SK-N-SH treated with all-trans-retinoic acid at 6 μM for 48 hours (cell line): ENCODE measurements around the gene PRDM10.

ENCODE experiments used
- ATAC-seq: fragments of 200-7000 bp; cut with Tn5 transposase; 3 replicates; pipeline ENCODE4 v1.9.1; 2020; ENCODE audit warnings: mild to moderate bottlenecking, moderate library complexity
- ARNTL ChIP-seq: fragments of 450-650 bp; formaldehyde crosslinking; IDR thresholded peaks from 2 replicates; pipeline ENCODE4 v1.5.0; 2020; ENCODE audit warnings: low read depth, mild to moderate bottlenecking, moderate library complexity, borderline replicate concordance
- BACH2 ChIP-seq: fragments of 250-450 bp; sonication (Bioruptor Pico); IDR thresholded peaks from 2 replicates; pipeline ENCODE4 v1.9.0; 2021; ENCODE audit warnings: mild to moderate bottlenecking, borderline replicate concordance
- CSDC2 ChIP-seq: fragments of 250-450 bp; sonication (Bioruptor Pico); IDR thresholded peaks from 2 replicates; pipeline ENCODE4 v1.5.0; 2020; ENCODE audit warnings: mild to moderate bottlenecking, moderate library complexity
- ESRRG ChIP-seq: fragments of 250-450 bp; sonication (Bioruptor Pico); IDR thresholded peaks from 2 replicates; pipeline ENCODE4 v1.6.1; 2021; ENCODE audit warnings: mild to moderate bottlenecking
- ISL1 ChIP-seq: fragments of 250-450 bp; sonication (Bioruptor Pico); IDR thresholded peaks from 2 replicates; pipeline ENCODE4 v2.1.2; 2022; ENCODE audit warnings: mild to moderate bottlenecking, moderate library complexity
- OSR1 ChIP-seq: fragments of 250-450 bp; sonication (Bioruptor Pico); IDR thresholded peaks from 2 replicates; pipeline ENCODE4 v1.8.0; 2022; ENCODE audit warnings: moderate library complexity, mild to moderate bottlenecking, inconsistent platforms
- RARB ChIP-seq: fragments of 250-450 bp; sonication (Bioruptor Pico); IDR thresholded peaks from 2 replicates; pipeline ENCODE4 v1.8.0; 2021; ENCODE audit warnings: mild to moderate bottlenecking, moderate library complexity
- SNAI2 ChIP-seq: fragments of 250-450 bp; sonication (Bioruptor Pico); IDR thresholded peaks from 2 replicates; pipeline ENCODE4 v1.5.0; 2020; ENCODE audit warnings: mild to moderate bottlenecking, moderate library complexity
- TCF4 ChIP-seq: fragments of 250-450 bp; sonication (Bioruptor Pico); IDR thresholded peaks from 2 replicates; pipeline ENCODE4 v1.8.0; 2021; ENCODE audit warnings: mild to moderate bottlenecking, moderate library complexity, borderline replicate concordance
- TOX ChIP-seq: fragments of 250-450 bp; sonication (Bioruptor Pico); IDR thresholded peaks from 2 replicates; pipeline ENCODE4 v1.8.0; 2021; ENCODE audit warnings: mild to moderate bottlenecking, moderate library complexity, borderline replicate concordance
- ZC3H10 ChIP-seq: fragments of 250-450 bp; sonication (Bioruptor Pico); IDR thresholded peaks from 2 replicates; pipeline ENCODE4 v1.5.1; 2021; ENCODE audit warnings: mild to moderate bottlenecking, moderate library complexity
- ZFP3 ChIP-seq: fragments of 250-450 bp; sonication (Bioruptor Pico); IDR thresholded peaks from 2 replicates; pipeline ENCODE4 v1.5.0; 2020; ENCODE audit warnings: mild to moderate bottlenecking, moderate library complexity
- ZFP30 ChIP-seq: fragments of 450-650 bp; formaldehyde crosslinking; IDR thresholded peaks from 2 replicates; pipeline ENCODE4 v1.5.0; 2022; ENCODE audit warnings: mild to moderate bottlenecking, moderate library complexity
- ZNF565 ChIP-seq: fragments of 450-650 bp; formaldehyde crosslinking; conservative IDR thresholded peaks from 2 replicates; pipeline ENCODE4 v1.5.0; 2020; ENCODE audit warnings: low read depth, mild to moderate bottlenecking, moderate library complexity
- ZNF70 ChIP-seq: fragments of 450-650 bp; formaldehyde crosslinking; IDR thresholded peaks from 2 replicates; pipeline ENCODE4 v1.5.0; 2020; ENCODE audit warnings: mild to moderate bottlenecking, moderate library complexity
- ZNF8 ChIP-seq: fragments of 450-650 bp; formaldehyde crosslinking; IDR thresholded peaks from 2 replicates; pipeline ENCODE4 v1.5.0; 2020; ENCODE audit warnings: mild to moderate bottlenecking, moderate library complexity
- TF ChIP-seq, protein P1 (sequence below): fragments of 250-450 bp; sonication (Bioruptor Pico); IDR thresholded peaks from 2 replicates; pipeline ENCODE4 v1.8.0; 2021; ENCODE audit warnings: low read depth, mild to moderate bottlenecking, moderate library complexity, borderline replicate concordance
- TF ChIP-seq, protein P2 (sequence below): fragments of 250-450 bp; sonication (Bioruptor Pico); IDR thresholded peaks from 2 replicates; pipeline ENCODE4 v1.8.0; 2020; ENCODE audit warnings: mild to moderate bottlenecking, moderate library complexity, borderline replicate concordance
- TF ChIP-seq, protein P3 (sequence below): fragments of 250-450 bp; sonication (Bioruptor Pico); IDR thresholded peaks from 2 replicates; pipeline ENCODE4 v1.5.0; 2020; ENCODE audit warnings: mild to moderate bottlenecking, moderate library complexity
- TF ChIP-seq, protein P4 (sequence below): fragments of 250-450 bp; sonication (Bioruptor Pico); IDR thresholded peaks from 2 replicates; pipeline ENCODE4 v1.5.1; 2021; ENCODE audit warnings: mild to moderate bottlenecking, moderate library complexity

PRDM10 gene

DNA sequence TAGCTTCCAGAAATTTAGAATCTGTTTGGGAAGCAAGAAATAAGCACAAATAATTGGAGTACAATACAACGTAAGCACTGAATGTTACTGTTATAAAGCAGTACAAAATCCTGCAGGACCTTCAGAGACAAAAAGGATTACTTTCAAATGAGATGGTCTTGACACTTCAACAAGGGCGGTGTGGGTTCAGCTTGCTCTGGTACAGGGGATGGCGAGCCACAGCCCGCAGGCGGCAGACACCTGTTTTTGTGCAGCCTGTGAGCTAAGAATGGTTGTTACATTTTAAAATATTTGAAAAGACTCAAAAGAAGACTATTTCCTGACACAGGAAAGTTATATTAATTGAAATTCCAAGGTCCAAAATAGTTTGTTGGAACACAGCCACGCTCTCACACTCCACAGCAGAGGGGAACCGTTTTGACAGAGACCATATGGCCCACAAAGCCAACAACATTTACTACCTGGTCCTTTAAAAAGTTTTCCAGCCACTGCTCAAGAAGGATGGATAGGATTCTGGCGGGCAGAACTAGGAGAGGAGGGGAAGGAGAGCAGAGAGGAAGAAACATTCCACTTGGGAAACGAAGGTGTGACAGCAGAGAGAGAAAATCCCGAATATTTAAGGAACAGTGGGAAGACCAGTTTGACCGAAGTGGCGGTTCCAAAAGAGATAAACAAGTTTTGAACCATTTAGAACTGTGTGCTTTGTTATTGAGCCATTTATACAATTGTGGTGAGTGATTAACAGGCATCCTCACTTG, 6.3 kb downstream of the PRDM10 start (continued):
- TF ChIP-seq, protein P1, sequence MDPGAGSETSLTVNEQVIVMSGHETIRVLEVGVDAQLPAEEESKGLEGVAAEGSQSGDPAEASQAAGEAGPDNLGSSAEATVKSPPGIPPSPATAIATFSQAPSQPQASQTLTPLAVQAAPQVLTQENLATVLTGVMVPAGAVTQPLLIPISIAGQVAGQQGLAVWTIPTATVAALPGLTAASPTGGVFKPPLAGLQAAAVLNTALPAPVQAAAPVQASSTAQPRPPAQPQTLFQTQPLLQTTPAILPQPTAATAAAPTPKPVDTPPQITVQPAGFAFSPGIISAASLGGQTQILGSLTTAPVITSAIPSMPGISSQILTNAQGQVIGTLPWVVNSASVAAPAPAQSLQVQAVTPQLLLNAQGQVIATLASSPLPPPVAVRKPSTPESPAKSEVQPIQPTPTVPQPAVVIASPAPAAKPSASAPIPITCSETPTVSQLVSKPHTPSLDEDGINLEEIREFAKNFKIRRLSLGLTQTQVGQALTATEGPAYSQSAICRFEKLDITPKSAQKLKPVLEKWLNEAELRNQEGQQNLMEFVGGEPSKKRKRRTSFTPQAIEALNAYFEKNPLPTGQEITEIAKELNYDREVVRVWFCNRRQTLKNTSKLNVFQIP (CRISPR knock-in tag) = no peak
- no peak for TF ChIP-seq ESRRG (CRISPR knock-in tag)
- TF ChIP-seq ARNTL (CRISPR knock-in tag) = no peak
- TF ChIP-seq, protein P2, sequence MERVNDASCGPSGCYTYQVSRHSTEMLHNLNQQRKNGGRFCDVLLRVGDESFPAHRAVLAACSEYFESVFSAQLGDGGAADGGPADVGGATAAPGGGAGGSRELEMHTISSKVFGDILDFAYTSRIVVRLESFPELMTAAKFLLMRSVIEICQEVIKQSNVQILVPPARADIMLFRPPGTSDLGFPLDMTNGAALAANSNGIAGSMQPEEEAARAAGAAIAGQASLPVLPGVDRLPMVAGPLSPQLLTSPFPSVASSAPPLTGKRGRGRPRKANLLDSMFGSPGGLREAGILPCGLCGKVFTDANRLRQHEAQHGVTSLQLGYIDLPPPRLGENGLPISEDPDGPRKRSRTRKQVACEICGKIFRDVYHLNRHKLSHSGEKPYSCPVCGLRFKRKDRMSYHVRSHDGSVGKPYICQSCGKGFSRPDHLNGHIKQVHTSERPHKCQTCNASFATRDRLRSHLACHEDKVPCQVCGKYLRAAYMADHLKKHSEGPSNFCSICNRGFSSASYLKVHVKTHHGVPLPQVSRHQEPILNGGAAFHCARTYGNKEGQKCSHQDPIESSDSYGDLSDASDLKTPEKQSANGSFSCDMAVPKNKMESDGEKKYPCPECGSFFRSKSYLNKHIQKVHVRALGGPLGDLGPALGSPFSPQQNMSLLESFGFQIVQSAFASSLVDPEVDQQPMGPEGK (CRISPR knock-in tag) = no peak
- no peak for TF ChIP-seq ISL1 (CRISPR knock-in tag)
- no peak for TF ChIP-seq ZFP3 (CRISPR knock-in tag)

DNA sequence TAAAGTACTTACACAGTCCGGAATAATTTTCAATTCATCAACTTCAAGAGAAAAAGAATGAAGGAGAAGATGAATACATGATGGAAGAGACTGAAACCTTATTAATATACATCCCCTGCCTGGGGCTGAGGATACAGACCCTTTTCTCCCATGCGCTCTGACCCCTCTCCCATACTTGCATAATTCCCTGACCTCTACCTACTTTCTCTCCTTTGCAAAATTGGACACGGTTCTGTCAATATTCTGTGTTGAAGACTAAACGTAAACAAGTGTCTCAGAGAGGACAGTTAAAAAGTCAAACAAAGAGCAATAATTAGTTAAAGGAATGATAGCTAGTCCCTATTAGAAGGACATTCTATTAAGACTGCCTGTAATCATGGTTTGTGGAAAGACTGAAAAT, 7.5 kb downstream of the PRDM10 start:
- ATAC-seq = no peak
- TF ChIP-seq, protein P1 (CRISPR knock-in tag) = no peak
- no peak for TF ChIP-seq ZNF565 (CRISPR knock-in tag)
- no peak for TF ChIP-seq ZNF8
- no peak for TF ChIP-seq RARB (CRISPR knock-in tag)
- no peak for TF ChIP-seq ARNTL (CRISPR knock-in tag)
- TF ChIP-seq, all 23 proteins: peak for 0

DNA sequence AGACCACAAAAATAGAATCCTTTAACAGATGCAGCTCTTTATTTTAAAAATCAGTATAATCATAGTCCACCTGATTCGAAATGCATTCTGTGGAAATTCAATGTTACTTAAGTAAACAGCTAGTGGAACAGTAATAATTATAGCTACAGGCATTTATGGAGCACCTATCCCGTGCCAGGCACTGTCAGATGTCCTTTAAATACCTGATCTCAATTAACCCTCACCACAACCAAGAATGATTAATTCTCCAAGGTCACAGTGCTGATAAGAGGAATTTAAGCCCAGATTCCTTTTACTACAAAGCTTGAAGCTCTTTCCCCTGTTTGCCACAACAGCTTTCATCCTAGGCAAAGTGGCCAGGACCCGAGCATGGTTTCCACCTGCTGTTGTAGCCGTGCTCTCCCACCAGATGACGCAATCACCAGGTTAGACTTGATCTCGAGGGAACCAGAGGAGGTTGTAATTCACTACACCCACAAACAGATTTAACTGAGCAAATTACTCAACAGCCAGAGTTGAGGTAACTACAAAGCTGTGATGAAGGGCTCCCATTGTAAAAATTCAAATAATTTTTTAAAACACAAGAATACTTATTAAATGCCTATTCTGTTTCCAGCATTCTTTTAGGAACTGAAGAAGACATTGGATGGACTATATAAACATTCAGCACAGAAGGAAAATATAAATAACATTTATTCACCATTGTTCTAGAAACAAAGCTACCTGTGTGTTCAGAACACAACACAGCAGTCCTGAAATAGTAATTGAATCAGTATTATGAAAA, 10.3 kb downstream of the PRDM10 start:
- TF ChIP-seq TCF4 (CRISPR knock-in tag) (no peak), OSR1 (CRISPR knock-in tag) (no peak), ZFP3 (CRISPR knock-in tag) (no peak), ESRRG (CRISPR knock-in tag) (no peak)
- TF ChIP-seq, all 23 proteins: peak for 0
- peak; percentile 64 for ATAC-seq

DNA sequence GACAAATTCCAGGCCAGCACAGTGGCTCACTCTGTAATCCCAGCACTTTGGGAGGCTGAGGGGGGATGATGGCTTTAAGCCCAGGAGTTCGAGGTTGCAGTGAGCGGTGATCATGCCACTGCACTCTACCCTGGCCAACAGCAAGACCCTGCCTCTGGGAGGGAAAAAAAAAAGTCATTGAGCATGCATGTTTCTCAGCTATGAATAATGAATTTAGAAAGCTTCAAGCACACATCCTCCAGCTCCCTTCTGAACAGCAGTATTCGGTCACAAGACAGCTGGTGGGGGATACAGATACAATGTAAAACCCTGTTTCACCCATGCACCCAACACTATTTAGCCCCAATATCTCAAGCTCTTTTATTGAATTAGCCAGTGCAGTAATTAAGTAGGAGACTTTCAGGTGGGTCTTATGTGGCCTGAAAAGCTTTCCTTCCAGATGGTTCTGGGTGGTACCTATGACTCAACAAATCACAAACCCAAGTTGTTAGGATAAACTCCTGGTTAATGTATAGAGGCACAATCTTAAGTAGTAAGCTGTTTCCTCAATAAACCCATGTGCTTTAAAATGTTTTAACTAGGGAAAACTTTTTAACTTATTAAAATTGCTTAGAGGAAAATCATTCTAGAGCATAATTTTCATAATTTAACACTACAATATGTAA, 13.4 kb downstream of the PRDM10 start:
- TF ChIP-seq SNAI2 (CRISPR knock-in tag) (no peak), BACH2 (CRISPR knock-in tag) (no peak), ZFP30 (CRISPR knock-in tag) (no peak), ZNF8 (no peak)
- ATAC-seq = no peak

DNA sequence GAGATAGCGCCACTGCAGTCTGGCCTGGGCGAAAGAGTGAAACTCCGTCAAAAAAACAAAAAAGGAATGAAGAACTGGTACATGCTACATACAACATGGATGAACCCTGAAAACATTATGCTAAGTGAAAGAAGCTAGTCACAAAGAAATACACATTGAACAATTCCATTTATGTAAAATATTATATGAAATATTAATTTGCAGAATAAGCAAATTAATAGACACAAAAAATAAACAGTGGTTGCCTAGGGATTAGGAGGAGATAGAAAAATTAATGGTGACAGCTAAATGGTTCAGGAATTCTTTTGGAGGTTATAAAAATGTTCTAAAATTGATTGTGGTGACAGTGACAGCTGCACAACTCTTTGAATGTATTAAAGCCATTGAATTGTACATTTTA, 14.7 kb downstream of the PRDM10 start:
- TF ChIP-seq TCF4 (CRISPR knock-in tag) = no peak
- TF ChIP-seq OSR1 (CRISPR knock-in tag) = no peak
- TF ChIP-seq ZC3H10 (CRISPR knock-in tag) = no peak
- no peak for TF ChIP-seq ISL1 (CRISPR knock-in tag)
- no peak for TF ChIP-seq ZNF70
- TF ChIP-seq, protein P3, sequence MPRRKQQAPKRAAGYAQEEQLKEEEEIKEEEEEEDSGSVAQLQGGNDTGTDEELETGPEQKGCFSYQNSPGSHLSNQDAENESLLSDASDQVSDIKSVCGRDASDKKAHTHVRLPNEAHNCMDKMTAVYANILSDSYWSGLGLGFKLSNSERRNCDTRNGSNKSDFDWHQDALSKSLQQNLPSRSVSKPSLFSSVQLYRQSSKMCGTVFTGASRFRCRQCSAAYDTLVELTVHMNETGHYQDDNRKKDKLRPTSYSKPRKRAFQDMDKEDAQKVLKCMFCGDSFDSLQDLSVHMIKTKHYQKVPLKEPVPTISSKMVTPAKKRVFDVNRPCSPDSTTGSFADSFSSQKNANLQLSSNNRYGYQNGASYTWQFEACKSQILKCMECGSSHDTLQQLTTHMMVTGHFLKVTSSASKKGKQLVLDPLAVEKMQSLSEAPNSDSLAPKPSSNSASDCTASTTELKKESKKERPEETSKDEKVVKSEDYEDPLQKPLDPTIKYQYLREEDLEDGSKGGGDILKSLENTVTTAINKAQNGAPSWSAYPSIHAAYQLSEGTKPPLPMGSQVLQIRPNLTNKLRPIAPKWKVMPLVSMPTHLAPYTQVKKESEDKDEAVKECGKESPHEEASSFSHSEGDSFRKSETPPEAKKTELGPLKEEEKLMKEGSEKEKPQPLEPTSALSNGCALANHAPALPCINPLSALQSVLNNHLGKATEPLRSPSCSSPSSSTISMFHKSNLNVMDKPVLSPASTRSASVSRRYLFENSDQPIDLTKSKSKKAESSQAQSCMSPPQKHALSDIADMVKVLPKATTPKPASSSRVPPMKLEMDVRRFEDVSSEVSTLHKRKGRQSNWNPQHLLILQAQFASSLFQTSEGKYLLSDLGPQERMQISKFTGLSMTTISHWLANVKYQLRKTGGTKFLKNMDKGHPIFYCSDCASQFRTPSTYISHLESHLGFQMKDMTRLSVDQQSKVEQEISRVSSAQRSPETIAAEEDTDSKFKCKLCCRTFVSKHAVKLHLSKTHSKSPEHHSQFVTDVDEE = no peak
- no peak for TF ChIP-seq SNAI2 (CRISPR knock-in tag)
- TF ChIP-seq ESRRG (CRISPR knock-in tag) = no peak
- no peak for TF ChIP-seq TOX (CRISPR knock-in tag)
- TF ChIP-seq, protein P4, sequence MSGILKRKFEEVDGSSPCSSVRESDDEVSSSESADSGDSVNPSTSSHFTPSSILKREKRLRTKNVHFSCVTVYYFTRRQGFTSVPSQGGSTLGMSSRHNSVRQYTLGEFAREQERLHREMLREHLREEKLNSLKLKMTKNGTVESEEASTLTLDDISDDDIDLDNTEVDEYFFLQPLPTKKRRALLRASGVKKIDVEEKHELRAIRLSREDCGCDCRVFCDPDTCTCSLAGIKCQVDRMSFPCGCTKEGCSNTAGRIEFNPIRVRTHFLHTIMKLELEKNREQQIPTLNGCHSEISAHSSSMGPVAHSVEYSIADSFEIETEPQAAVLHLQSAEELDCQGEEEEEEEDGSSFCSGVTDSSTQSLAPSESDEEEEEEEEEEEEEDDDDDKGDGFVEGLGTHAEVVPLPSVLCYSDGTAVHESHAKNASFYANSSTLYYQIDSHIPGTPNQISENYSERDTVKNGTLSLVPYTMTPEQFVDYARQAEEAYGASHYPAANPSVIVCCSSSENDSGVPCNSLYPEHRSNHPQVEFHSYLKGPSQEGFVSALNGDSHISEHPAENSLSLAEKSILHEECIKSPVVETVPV (CRISPR knock-in tag) = no peak
- no peak for TF ChIP-seq ZNF8
- TF ChIP-seq ZNF565 (CRISPR knock-in tag) = no peak
- no peak for TF ChIP-seq CSDC2
- TF ChIP-seq ARNTL (CRISPR knock-in tag) = no peak
- TF ChIP-seq ZFP3 (CRISPR knock-in tag) = no peak
- ATAC-seq = no peak
